Astrocyte (in vitro differentiated cells and primary cell): ENCODE results near the gene PVALEF.

Experiments
- EZH2 ChIP-seq: IDR thresholded peaks from 2 replicates; pipeline ENCODE4 v1.6.1; 2012; ENCODE audit warnings: mild to moderate bottlenecking, low read length, inconsistent platforms; ENCODE audit not compliant: insufficient read depth
- TF ChIP-seq, protein P1 (sequence below): IDR thresholded peaks from 2 replicates; pipeline ENCODE4 v1.5.1; 2011; ENCODE audit warnings: low read depth, mild to moderate bottlenecking, inconsistent platforms, low read length, moderate library complexity; ENCODE audit not compliant: insufficient read depth

DNA sequence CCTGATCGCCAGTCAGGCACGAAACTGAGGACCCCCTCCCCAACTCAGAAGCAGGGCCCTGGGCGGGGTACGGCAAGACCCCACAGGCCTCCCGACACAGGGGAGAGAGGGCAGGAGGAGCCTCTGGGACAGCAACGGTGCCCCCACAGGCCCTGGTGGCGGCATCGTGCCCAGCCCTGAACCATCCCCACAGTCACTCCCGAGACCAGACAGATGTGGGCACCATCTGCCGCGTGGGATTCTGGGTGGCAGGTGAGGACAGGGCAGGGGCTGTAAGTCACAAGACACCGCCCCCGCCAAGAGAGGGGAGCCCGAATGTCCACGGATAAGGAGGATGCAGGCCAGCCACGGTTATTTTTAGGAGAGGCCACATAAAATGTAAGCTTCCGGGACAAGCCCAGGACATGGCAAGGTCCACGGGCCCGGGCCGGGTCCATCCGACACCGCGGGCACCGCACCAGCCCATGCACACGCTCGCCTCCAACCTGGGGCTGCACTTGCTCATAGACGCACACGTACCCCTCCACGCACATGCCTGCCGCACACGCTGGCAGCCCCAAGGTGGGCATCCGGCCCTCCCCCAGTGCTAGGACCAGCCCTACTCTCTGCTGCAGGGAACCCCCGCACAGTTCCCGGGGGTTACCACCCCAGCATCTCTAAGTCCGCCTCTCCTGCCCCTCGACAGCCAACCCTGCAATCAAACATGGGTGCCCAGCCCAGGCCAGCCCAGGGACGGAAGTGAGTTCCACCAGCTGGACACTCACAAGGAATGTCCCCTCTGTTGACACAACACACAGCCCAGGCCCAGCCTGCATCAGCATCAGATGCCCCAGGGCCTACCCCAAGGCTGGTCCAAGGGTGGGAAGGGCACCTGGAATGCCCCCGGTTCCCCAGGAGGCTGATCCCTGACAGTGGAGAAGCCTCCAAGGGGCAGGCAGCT is 8.2 kb upstream of the PVALEF start:
- TF ChIP-seq, protein P1, sequence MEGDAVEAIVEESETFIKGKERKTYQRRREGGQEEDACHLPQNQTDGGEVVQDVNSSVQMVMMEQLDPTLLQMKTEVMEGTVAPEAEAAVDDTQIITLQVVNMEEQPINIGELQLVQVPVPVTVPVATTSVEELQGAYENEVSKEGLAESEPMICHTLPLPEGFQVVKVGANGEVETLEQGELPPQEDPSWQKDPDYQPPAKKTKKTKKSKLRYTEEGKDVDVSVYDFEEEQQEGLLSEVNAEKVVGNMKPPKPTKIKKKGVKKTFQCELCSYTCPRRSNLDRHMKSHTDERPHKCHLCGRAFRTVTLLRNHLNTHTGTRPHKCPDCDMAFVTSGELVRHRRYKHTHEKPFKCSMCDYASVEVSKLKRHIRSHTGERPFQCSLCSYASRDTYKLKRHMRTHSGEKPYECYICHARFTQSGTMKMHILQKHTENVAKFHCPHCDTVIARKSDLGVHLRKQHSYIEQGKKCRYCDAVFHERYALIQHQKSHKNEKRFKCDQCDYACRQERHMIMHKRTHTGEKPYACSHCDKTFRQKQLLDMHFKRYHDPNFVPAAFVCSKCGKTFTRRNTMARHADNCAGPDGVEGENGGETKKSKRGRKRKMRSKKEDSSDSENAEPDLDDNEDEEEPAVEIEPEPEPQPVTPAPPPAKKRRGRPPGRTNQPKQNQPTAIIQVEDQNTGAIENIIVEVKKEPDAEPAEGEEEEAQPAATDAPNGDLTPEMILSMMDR = no peak
- TF ChIP-seq EZH2 = no peak
